B cell (primary cell): ENCODE data around the gene MT1A. TPM values are rescaled to one million over a fixed set of nuclear protein-coding genes. Genes with fewer than 3 reads are reported as not detected.
A peak's percentile ranks its signal among the peaks of the same experiment; 100 is the strongest.

Experiments used
- ATAC-seq: fragments of 200-7000 bp; cut with Tn5 transposase; one replicate; pipeline ENCODE4 v1.10.0; 2021; ENCODE audit warnings: low read depth, mild to moderate bottlenecking, moderate number of reproducible peaks, moderate library complexity
- CTCF ChIA-PET: fragments of 350-600 bp; sonication (Branson Sonifier 250); formaldehyde crosslinking; loops from one replicate; lab custom pipeline; 2021; ENCODE audit warnings: antibody characterized with exemption, inconsistent platforms; lab: Charles Lee
- POLR2A ChIA-PET: fragments of 350-600 bp; sonication (Branson Sonifier 250); formaldehyde crosslinking; loops from one replicate; lab custom pipeline; 2021; ENCODE audit warnings: antibody characterized with exemption; lab: Charles Lee
- DNase-seq: peaks from one replicate; pipeline ENCODE4 v3.0.0; 2013
- H2AFZ ChIP-seq: 2 replicates; pipeline ENCODE4 v1.6.1; 2012; ENCODE audit warnings: mild to moderate bottlenecking, low read depth, low read length; ENCODE audit not compliant: insufficient read depth, poor library complexity, severe bottlenecking
- H3K27ac ChIP-seq, 2 donors: 1 replicate in 1 of 2; 2 replicates in 1 of 2; pipeline ENCODE4 v1.5.1; 2012 to 2013; ENCODE audit warnings: low read length in 2 of 2, mild to moderate bottlenecking in 2 of 2, moderate library complexity in 1 of 2
- H3K27me3 ChIP-seq, 4 experiments: fragments of 200-600 bp in 1 of 4; sonication (generic) in 1 of 4; replicated peaks in 1 of 4; 1 replicate in 2 of 4; 2 replicates in 2 of 4; pipeline versions ENCODE4 v1.6.1 to v1.7.0; 2013 to 2016; ENCODE audit warnings: low read length in 3 of 4, mild to moderate bottlenecking in 2 of 4, mixed read lengths in 1 of 4, moderate library complexity in 1 of 4; ENCODE audit not compliant: insufficient read depth in 4 of 4, control insufficient read depth in 3 of 4; ENCODE audit errors: control extremely low read depth in 1 of 4
- H3K36me3 ChIP-seq, 2 experiments: replicated peaks in 1 of 2; 1 replicate in 1 of 2; 2 replicates in 1 of 2; pipeline versions ENCODE4 v1.6.1 to v1.7.1; 2013; ENCODE audit warnings: low read length in 1 of 2; ENCODE audit not compliant: insufficient read depth in 2 of 2, control insufficient read depth in 1 of 2; ENCODE audit errors: control extremely low read depth in 1 of 2, extremely low read depth in 1 of 2
- H3K4me1 ChIP-seq, 2 donors: fragments of 200-600 bp in 1 of 2; sonication (generic) in 1 of 2; 1 replicate in 1 of 2; 2 replicates in 1 of 2; pipeline versions ENCODE4 v1.5.1 to v1.6.1; 2013 to 2017; ENCODE audit warnings: low read length in 2 of 2; ENCODE audit not compliant: control insufficient read depth in 2 of 2, insufficient read depth in 2 of 2
- H3K4me2 ChIP-seq: replicated peaks from 2 replicates; pipeline ENCODE3; 2012; ENCODE audit warnings: mild to moderate bottlenecking, low read depth, low read length; ENCODE audit not compliant: poor library complexity, severe bottlenecking
- H3K4me3 ChIP-seq, 5 experiments: fragments of 200-600 bp in 1 of 5; sonication (generic) in 1 of 5; 1 replicate in 3 of 5; 2 replicates in 2 of 5; pipeline versions ENCODE4 v1.5.1 to v1.7.0; 2011 to 2016; ENCODE audit warnings: low read length in 4 of 5, mild to moderate bottlenecking in 4 of 5, low read depth in 2 of 5, control low read depth in 1 of 5, moderate library complexity in 1 of 5; ENCODE audit not compliant: insufficient read depth in 1 of 5; ENCODE audit errors: control extremely low read depth in 1 of 5, extremely low read depth in 1 of 5
- H3K79me2 ChIP-seq: fragments of 200-600 bp; sonication (generic); one replicate; pipeline ENCODE4 v1.6.0; 2016; ENCODE audit warnings: low read length; ENCODE audit not compliant: control insufficient read depth, insufficient read depth
- H3K9ac ChIP-seq: fragments of 200-600 bp; sonication (generic); 2 replicates; pipeline ENCODE4 v1.6.1; 2017; ENCODE audit warnings: mild to moderate bottlenecking, low read length, moderate library complexity
- H3K9me3 ChIP-seq, 3 donors: one replicate each; pipeline versions ENCODE4 v1.6.1 to v1.7.1; 2013; ENCODE audit warnings: low read length in 2 of 3; ENCODE audit not compliant: control insufficient read depth in 2 of 3, insufficient read depth in 1 of 3; ENCODE audit errors: control extremely low read depth in 1 of 3
- H4K20me1 ChIP-seq: 2 replicates; pipeline ENCODE4 v1.6.0; 2012; ENCODE audit warnings: mild to moderate bottlenecking, low read length; ENCODE audit not compliant: insufficient read depth, control insufficient read depth, poor library complexity, severe bottlenecking
- H3K27ac Mint-ChIP-seq: one replicate; pipeline ENCODE4 v1.8.0; 2021; ENCODE audit warnings: mixed read lengths
- H3K27me3 Mint-ChIP-seq: one replicate; pipeline ENCODE4 v1.8.0; 2021; ENCODE audit warnings: mixed read lengths
- H3K4me1 Mint-ChIP-seq: one replicate; pipeline ENCODE4 v1.8.0; 2021; ENCODE audit warnings: mixed read lengths
- H3K4me3 Mint-ChIP-seq: one replicate; pipeline ENCODE4 v1.8.0; 2021; ENCODE audit warnings: mixed read lengths
- H3K9me3 Mint-ChIP-seq: one replicate; pipeline ENCODE4 v1.8.0; 2022; ENCODE audit warnings: mixed read lengths; ENCODE audit not compliant: insufficient read depth
- CTCF ChIP-seq: fragments of 200-600 bp; IDR thresholded peaks from one replicate; pipeline ENCODE4 v1.8.0; 2022; ENCODE audit warnings: antibody characterized with exemption, mild to moderate bottlenecking
- EZH2 ChIP-seq: IDR thresholded peaks from 2 replicates; pipeline ENCODE4 v1.6.1; 2012; ENCODE audit warnings: borderline replicate concordance, low read depth, mild to moderate bottlenecking, moderate library complexity, low read length; ENCODE audit not compliant: insufficient read depth, poor library complexity, severe bottlenecking
- WGBS: methylation state at CpG from one replicate; pipeline ENCODE4 v1.1.5; 2013; ENCODE audit warnings: missing lambda C conversion rate; ENCODE audit not compliant: insufficient coverage; 5-methylcytosine and 5-hydroxymethylcytosine counted together
- intact Hi-C: fragments of 100-400 bp; cut with micrococcal nuclease; formaldehyde crosslinking; loops from one replicate; pipeline ENCODE4 v1.10.0; 2022
- polyA plus RNA-seq: library from polyadenylated mRNA; depleted of rRNA; stranded (reverse); fragments of >200 nt; gene quantifications from 2 replicates; pipeline ENCODE4 v1.2.3, GENCODE V29; 2012
- total RNA-seq, 2 donors: library from RNA; stranded (reverse); fragments of 120-200 nt in 1 of 2; gene quantifications; 1 replicate in 1 of 2; 2 replicates in 1 of 2; pipeline versions ENCODE4 v1.2.3 to v1.2.4, GENCODE V29; 2013 to 2022

MT1A gene
- total and polyA plus RNA-seq, 2 donors (not counting 1 experiment from before 2014, with no cell fraction given): not detected

- intact Hi-C loops: loop anchor here (2.0 to 10.0 kb wide), 2 partner anchors 23 to 53 kb away; partner anchors contain the start of genes MT1X and MT2A
- Histone ChIP-seq H3K4me2 (peak overlapping the region; percentile 67), H3K79me2 (no peaks in the 10 kb centered on the region), H2AFZ (peak overlapping the region; percentile 51), H3K4me3 (peak overlapping the region in 4 of 5 experiments; percentile 13 to 52 (median 22)), H3K4me1 (peaks cover 36 to 37% of the 10 kb centered on the region in 2 donors), H3K9me3 (peaks cover 0 to 4% (median 0%) of the 10 kb centered on the region in 3 donors), H3K36me3 (no peaks in the 10 kb centered on the region), H4K20me1 (no peaks in the 10 kb centered on the region), H3K9ac (peak overlapping the region; percentile 48), H3K27ac (no peak overlapping the region), H3K27me3 (peaks cover 0 to 66% (median 31%) of the 10 kb centered on the region in 4 experiments)
- H3K4me3 Mint-ChIP-seq: peak overlapping the region; percentile 80
- WGBS: 31% methylated on average over 10 of the region's 14 CpGs
- CTCF ChIA-PET: no interaction called here
- peaks cover 31% of the 10 kb centered on the region for H3K4me1 Mint-ChIP-seq
- H3K9me3 Mint-ChIP-seq: no peaks in the 10 kb centered on the region
- no peak for DNase-seq
- POLR2A ChIA-PET: no interaction called here
- H3K27me3 Mint-ChIP-seq: peaks cover 57% of the 10 kb centered on the region
- ATAC-seq: no peak
- TF ChIP-seq CTCF (no peak), EZH2 (no peak)
- H3K27ac Mint-ChIP-seq: no peak overlapping the region
These were observed 6.7 kb upstream of the MT1A start for GRCh38 chr16:56631832-56632155.

- ChIA-PET CTCF (no interaction called here), POLR2A (no interaction called here)
- 4% methylated on average over 51 of the region's 61 CpGs for WGBS
- Mint-ChIP-seq H3K4me3 (peak within 1 kb of the TSS; percentile 80), H3K9me3 (no peaks in the 10 kb centered on the region), H3K4me1 (peaks cover 32% of the 10 kb centered on the region), H3K27me3 (peaks cover 58% of the 10 kb centered on the region), H3K27ac (no peak within 1 kb of the TSS)
- TF ChIP-seq CTCF: no peak
- no peak for TF ChIP-seq EZH2
- Histone ChIP-seq H3K4me1 (peaks cover 36 to 37% of the 10 kb centered on the region in 2 donors), H3K27ac (no peak within 1 kb of the TSS), H3K79me2 (no peaks in the 10 kb centered on the region), H3K4me3 (peak within 1 kb of the TSS in 4 of 5 experiments; percentile 13 to 52 (median 22)), H3K9ac (peak within 1 kb of the TSS; percentile 48), H3K9me3 (peaks cover 0 to 4% (median 0%) of the 10 kb centered on the region in 3 donors), H3K4me2 (peak within 1 kb of the TSS; percentile 67), H4K20me1 (no peaks in the 10 kb centered on the region), H3K36me3 (no peaks in the 10 kb centered on the region), H3K27me3 (peaks cover 0 to 61% (median 31%) of the 10 kb centered on the region in 4 experiments), H2AFZ (peak within 1 kb of the TSS; percentile 51)
- intact Hi-C loops: loop anchor here (10.0 kb wide), 1 partner anchor 52 kb away; the partner anchor contains the start of gene MT1X
- DNase-seq (peak; percentile 34), ATAC-seq (no peak)
These were observed 6.2 kb upstream of the MT1A start, which contains the start of gene MT1M for GRCh38 chr16:56632156-56632847. TSS of gene MT1M (plus strand) at chr16:56632659. CDS start at chr16:56632732, 73 bp downstream.
